Hepatocyte (in vitro differentiated cells): ENCODE results near the gene SERTAD3.

Experiments used
- CTCF ChIP-seq: fragments of 200-600 bp; sonication (generic); IDR thresholded peaks from 2 replicates; pipeline ENCODE4 v1.5.1; 2016; ENCODE audit warnings: antibody characterized with exemption, mild to moderate bottlenecking; ENCODE audit not compliant: poor library complexity
- EZH2phosphoT487 ChIP-seq: fragments of 200-600 bp; sonication (generic); IDR thresholded peaks from one replicate; pipeline ENCODE4 v1.6.1; 2018; ENCODE audit warnings: antibody characterized with exemption, mild to moderate bottlenecking, low read depth, moderate library complexity; ENCODE audit not compliant: unreplicated experiment, severe bottlenecking

GRCh38 chr19:40423938-40424337 is 20.2 kb downstream of the SERTAD3 start:
- no peak for TF ChIP-seq CTCF
- TF ChIP-seq EZH2phosphoT487, result no peak
